Stomach (tissue), 4 donors: Measurements from ENCODE around the gene CHST5.

Experiments used
- EP300 ChIP-seq: sonication (generic); formaldehyde crosslinking; IDR thresholded peaks from one replicate; pipeline ENCODE4 v1.6.1; 2017; ENCODE audit warnings: antibody characterized with exemption
- POLR2A ChIP-seq, 4 donors: fragments of 450-650 bp; IDR thresholded peaks; one replicate each; pipeline ENCODE4 v1.6.1; 2016; ENCODE audit warnings: antibody characterized with exemption in 4 of 4, control low read depth in 2 of 4, mild to moderate bottlenecking in 1 of 4, moderate library complexity in 1 of 4
- POLR2AphosphoS5 ChIP-seq, 3 donors: sonication (generic); formaldehyde crosslinking; IDR thresholded peaks; one replicate each; pipeline ENCODE4 v1.6.1; 2016; ENCODE audit warnings: antibody characterized with exemption in 3 of 3
- TF ChIP-seq, protein P1 (sequence below), 7 experiments: fragments of 450-650 bp in 4 of 7; fragments of 200-600 bp in 3 of 7; sonication (generic) in 3 of 7; IDR thresholded peaks; one replicate each; pipeline ENCODE4 v1.5.1; 2016 to 2019; ENCODE audit warnings: antibody characterized with exemption in 7 of 7, control low read depth in 2 of 7, mild to moderate bottlenecking in 1 of 7

DNA sequence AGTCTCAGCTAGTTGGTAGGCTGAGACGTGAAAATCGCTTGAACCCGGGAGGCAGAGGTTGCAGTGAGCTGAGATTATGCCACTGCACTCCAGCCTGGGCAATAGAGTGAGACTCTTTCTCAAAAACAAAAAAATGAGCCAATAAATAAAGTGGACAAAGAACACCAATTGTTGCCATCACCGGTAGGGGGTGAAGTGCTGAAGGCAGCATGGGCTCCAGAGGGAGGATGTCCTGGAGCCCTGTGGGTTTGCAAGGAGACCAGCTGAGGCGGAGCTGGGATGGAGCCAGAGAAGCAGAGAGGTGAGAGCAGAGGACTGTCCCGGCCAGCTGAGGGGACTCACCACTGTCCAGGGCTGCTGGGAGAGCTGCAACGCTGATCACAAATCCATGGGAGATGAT is 54.4 kb downstream of the CHST5 start:
- no peak for TF ChIP-seq POLR2A (IDR thresholded peaks at IDR 0.05)
- TF ChIP-seq, protein P1, sequence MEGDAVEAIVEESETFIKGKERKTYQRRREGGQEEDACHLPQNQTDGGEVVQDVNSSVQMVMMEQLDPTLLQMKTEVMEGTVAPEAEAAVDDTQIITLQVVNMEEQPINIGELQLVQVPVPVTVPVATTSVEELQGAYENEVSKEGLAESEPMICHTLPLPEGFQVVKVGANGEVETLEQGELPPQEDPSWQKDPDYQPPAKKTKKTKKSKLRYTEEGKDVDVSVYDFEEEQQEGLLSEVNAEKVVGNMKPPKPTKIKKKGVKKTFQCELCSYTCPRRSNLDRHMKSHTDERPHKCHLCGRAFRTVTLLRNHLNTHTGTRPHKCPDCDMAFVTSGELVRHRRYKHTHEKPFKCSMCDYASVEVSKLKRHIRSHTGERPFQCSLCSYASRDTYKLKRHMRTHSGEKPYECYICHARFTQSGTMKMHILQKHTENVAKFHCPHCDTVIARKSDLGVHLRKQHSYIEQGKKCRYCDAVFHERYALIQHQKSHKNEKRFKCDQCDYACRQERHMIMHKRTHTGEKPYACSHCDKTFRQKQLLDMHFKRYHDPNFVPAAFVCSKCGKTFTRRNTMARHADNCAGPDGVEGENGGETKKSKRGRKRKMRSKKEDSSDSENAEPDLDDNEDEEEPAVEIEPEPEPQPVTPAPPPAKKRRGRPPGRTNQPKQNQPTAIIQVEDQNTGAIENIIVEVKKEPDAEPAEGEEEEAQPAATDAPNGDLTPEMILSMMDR (IDR thresholded peaks at IDR 0.05) = no peak
- TF ChIP-seq POLR2AphosphoS5 (IDR thresholded peaks at IDR 0.05) = no peak
- no peak for TF ChIP-seq EP300
